Ishikawa (cell line): ENCODE data around the gene AXIN2.
A peak's percentile ranks its signal among the peaks of the same experiment; 100 is the strongest.

Experiments
- CEBPB ChIP-seq: IDR thresholded peaks from 2 replicates; pipeline ENCODE4 v1.6.1; 2012
- CREB1 ChIP-seq: IDR thresholded peaks from 2 replicates; pipeline ENCODE4 v1.6.1; 2012; ENCODE audit warnings: low read depth
- EGR1 ChIP-seq: IDR thresholded peaks from 2 replicates; pipeline ENCODE4 v1.6.1; 2012
- EP300 ChIP-seq: IDR thresholded peaks from 2 replicates; pipeline ENCODE4 v1.6.1; 2012; ENCODE audit warnings: borderline replicate concordance
- FOXM1 ChIP-seq: IDR thresholded peaks from 2 replicates; pipeline ENCODE4 v1.6.1; 2012; ENCODE audit warnings: low read depth, borderline replicate concordance
- NFIC ChIP-seq: IDR thresholded peaks from 2 replicates; pipeline ENCODE4 v1.6.1; 2012
- RAD21 ChIP-seq: IDR thresholded peaks from 2 replicates; pipeline ENCODE4 v1.6.1; 2012; ENCODE audit warnings: low read depth
- TAF1 ChIP-seq: IDR thresholded peaks from 2 replicates; pipeline ENCODE4 v1.6.1; 2012; ENCODE audit warnings: low read depth, mild to moderate bottlenecking
- TCF12 ChIP-seq: IDR thresholded peaks from 2 replicates; pipeline ENCODE4 v1.6.1; 2012; ENCODE audit warnings: low read depth
- TEAD4 ChIP-seq: IDR thresholded peaks from 2 replicates; pipeline ENCODE4 v1.6.1; 2012
- YY1 ChIP-seq: IDR thresholded peaks from 2 replicates; pipeline ENCODE4 v1.6.1; 2012; ENCODE audit warnings: low read depth
- ZBTB7A ChIP-seq: IDR thresholded peaks from 2 replicates; pipeline ENCODE4 v1.6.1; 2012; ENCODE audit warnings: low read depth
- TF ChIP-seq, protein P1 (sequence below): IDR thresholded peaks from 2 replicates; pipeline ENCODE4 v1.6.1; 2012
- TF ChIP-seq, protein P2 (sequence below): IDR thresholded peaks from 2 replicates; pipeline ENCODE4 v1.6.1; 2012; ENCODE audit warnings: low read depth, mild to moderate bottlenecking
- TF ChIP-seq, protein P3 (sequence below): IDR thresholded peaks from 2 replicates; pipeline ENCODE4 v1.6.1; 2012

Gene AXIN2

DNA sequence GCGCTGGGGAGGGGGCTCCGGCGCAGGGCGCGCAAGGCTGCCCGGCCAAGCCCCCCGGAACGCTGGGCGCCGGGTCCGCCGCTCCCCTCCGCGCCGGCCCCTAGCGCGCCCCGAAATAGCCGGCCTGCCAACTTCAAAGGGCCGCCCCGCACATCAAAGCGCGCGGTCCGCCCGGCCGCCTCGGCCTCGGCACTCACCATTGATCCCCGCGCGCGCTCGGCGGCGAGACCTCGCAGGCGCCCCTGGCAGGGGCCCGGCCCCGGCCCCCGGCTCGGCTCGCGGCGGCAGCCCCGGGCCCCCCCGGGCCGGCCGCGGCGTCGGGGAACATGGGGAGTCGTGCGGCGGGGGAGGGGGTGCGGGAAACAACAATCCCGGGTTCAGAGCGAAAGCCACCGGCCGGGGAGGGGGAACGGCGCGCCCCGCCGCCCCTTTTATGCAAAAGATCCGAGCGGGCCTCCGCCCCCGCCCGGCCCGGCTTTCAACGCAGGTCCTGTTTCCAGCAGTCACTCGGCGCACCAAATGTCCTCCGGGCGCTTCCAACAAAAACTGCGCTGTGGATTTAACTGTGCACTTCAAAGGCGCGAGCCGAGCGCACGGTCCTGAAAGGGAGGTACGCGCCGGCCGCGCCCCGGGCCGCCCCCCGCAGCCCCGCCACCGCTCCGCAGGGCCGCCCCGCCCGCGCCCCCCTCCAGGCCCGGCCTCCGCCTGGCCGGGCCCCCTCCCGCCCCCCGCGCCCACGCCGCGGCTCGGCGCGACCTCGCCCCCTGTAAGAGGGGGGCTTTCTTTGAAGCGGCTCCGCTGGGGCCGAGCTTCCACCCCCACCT lies 608 bp downstream of the AXIN2 start:
- TF ChIP-seq FOXM1 (no peak), TAF1 (0 out of 2 replicates have a peak, but pooled peaks have one; percentile 29), ZBTB7A (peak; percentile 76; the same call in 1 of the 2 replicates), YY1 (no peak), EGR1 (peak; percentile 73)
- TF ChIP-seq, protein P1, sequence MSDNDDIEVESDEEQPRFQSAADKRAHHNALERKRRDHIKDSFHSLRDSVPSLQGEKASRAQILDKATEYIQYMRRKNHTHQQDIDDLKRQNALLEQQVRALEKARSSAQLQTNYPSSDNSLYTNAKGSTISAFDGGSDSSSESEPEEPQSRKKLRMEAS = peak; percentile 45; the same call in 1 of the 2 replicates

DNA sequence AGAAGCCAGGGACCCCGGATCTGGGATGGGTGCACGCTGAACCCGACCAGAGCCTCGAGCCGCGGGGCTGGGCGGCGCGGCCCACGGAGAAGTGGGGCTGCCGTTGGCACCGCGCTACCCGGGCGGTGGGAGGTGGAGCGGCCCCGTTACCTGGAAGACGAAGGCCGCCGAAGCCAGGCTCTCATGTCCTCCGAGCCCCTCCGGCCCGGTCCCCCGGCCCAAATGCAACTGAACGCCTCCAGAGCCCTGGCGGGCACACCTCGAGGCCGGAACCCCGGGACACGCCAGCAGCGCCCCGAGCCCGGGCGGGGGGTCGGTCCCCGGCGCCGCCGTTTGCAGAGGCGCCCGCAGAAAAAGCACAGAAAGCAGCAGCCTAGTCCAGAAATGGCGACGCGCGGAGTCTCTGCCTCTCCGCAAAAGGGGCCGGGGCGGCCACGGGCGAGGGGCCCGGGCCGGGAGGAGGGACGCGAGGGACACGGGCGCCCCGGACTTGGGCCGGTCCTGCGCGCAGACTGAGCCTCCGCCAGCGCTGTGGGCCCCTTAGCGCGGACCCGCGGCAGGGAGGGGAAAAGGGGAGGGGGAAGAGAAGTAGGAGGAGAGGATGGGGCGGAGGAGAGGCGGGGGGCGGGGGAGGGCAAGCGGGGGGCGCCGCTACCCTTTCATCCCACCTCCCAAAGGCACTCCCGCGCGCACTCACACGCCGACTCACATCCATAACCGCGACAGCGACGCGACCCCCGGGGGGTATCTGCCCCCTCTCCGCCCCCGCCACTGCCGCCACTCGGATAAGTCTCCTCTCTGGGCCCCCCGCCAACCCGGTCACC lies 1.4 kb downstream of the AXIN2 start:
- TF ChIP-seq CEBPB (no peak), FOXM1 (no peak), YY1 (peak; percentile 19; the same call in 1 of the 2 replicates), NFIC (no peak), ZBTB7A (peak; percentile 70), TEAD4 (no peak), EGR1 (0 out of 2 replicates have a peak, but pooled peaks have one; percentile 20)
- TF ChIP-seq, protein P1 = no peak

DNA sequence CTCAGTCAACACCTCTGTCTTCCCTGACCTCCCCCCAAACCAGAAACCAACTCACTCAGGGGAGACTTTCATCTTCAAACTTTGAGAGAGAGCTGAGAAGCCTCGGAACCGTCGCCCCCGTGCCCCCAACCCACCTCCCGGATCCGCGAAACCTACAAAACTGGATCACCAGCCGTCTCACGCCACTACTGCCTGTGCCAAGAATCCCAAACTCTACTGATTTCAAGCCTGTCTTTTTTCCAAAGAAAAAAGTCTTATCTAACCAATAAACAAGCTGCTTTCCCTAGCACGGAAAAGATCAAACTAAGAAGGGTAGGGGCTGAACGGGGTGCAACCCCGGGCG lies 2.0 kb downstream of the AXIN2 start:
- TF ChIP-seq, protein P2, sequence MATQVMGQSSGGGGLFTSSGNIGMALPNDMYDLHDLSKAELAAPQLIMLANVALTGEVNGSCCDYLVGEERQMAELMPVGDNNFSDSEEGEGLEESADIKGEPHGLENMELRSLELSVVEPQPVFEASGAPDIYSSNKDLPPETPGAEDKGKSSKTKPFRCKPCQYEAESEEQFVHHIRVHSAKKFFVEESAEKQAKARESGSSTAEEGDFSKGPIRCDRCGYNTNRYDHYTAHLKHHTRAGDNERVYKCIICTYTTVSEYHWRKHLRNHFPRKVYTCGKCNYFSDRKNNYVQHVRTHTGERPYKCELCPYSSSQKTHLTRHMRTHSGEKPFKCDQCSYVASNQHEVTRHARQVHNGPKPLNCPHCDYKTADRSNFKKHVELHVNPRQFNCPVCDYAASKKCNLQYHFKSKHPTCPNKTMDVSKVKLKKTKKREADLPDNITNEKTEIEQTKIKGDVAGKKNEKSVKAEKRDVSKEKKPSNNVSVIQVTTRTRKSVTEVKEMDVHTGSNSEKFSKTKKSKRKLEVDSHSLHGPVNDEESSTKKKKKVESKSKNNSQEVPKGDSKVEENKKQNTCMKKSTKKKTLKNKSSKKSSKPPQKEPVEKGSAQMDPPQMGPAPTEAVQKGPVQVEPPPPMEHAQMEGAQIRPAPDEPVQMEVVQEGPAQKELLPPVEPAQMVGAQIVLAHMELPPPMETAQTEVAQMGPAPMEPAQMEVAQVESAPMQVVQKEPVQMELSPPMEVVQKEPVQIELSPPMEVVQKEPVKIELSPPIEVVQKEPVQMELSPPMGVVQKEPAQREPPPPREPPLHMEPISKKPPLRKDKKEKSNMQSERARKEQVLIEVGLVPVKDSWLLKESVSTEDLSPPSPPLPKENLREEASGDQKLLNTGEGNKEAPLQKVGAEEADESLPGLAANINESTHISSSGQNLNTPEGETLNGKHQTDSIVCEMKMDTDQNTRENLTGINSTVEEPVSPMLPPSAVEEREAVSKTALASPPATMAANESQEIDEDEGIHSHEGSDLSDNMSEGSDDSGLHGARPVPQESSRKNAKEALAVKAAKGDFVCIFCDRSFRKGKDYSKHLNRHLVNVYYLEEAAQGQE = no peak
- TF ChIP-seq CREB1 = no peak
- TF ChIP-seq YY1 = no peak
- TF ChIP-seq, protein P1 = no peak
- TF ChIP-seq TAF1 = no peak
- TF ChIP-seq ZBTB7A = no peak
- TF ChIP-seq FOXM1 = no peak
- no peak for TF ChIP-seq RAD21
- no peak for TF ChIP-seq EGR1
- no peak for TF ChIP-seq NFIC

DNA sequence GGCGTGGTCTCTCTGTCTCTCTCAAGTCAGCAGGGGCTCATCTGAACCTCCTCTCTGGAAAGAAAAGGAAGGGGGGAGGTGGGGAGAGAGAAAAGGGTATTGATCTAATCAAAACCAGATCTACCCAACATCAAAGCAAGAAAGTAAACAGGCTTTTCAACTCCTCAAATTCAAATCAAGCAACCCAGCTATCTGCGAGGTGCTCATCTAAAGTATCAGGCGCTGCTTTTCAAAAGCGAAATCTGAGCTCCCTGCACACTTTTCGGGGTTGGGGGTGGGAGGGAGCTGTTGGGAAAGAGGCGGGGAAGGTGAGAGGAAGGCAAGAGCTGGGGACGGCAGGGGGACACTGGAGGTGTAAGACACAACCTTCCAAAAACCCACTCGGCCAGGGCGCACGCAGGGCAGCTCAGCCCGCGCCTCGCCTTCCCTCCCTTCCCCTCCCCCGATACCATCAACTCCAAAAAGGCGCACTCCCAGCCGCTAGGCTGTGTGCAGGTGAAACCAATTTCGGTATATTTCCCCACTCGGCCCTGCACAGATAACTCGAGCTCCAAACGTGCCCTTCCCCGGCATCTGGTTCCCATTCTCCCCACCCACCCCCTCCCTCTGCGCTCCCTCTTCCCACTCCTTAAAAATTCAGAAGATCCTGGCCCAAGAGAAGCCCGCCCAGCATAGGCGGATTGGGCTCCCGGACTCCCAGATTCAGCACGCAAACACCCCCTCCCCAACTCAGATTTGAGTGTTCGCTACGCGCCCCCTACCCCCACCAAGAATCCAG lies 2.6 kb downstream of the AXIN2 start:
- no peak for TF ChIP-seq TEAD4
- TF ChIP-seq, protein P2 = no peak
- TF ChIP-seq CREB1 = no peak
- TF ChIP-seq YY1 = no peak
- TF ChIP-seq ZBTB7A = no peak
- TF ChIP-seq FOXM1 = no peak
- no peak for TF ChIP-seq EGR1
- TF ChIP-seq NFIC = no peak
- TF ChIP-seq, protein P1 = no peak
- TF ChIP-seq CEBPB = no peak
- TF ChIP-seq TCF12 = no peak
- no peak for TF ChIP-seq TAF1
- no peak for TF ChIP-seq EP300
- no peak for TF ChIP-seq RAD21
- TF ChIP-seq, protein P3, sequence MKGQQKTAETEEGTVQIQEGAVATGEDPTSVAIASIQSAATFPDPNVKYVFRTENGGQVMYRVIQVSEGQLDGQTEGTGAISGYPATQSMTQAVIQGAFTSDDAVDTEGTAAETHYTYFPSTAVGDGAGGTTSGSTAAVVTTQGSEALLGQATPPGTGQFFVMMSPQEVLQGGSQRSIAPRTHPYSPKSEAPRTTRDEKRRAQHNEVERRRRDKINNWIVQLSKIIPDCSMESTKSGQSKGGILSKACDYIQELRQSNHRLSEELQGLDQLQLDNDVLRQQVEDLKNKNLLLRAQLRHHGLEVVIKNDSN = no peak

DNA sequence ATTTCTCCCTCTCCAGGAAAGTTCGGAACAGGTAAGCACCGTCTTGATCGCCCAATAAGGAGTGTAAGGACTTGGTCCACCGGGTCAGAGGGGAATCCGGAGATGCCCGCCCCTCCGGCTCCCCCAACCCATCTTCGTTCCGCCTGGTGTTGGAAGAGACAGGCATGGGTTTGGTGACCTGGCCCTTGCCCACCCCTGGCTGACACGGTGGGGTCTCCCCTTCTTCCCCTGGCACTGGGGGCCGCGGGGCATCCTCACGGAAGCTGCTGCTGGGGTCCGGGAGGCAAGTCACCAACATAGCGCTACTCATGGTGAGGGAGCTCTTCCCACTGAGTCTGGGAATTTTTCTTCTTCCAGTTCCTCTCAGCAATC lies 3.2 kb downstream of the AXIN2 start:
- TF ChIP-seq, protein P1 = no peak
- no peak for TF ChIP-seq TAF1
- TF ChIP-seq TEAD4 = no peak
- TF ChIP-seq TCF12 = no peak
- no peak for TF ChIP-seq CREB1
- no peak for TF ChIP-seq CEBPB
- TF ChIP-seq YY1 = no peak
- no peak for TF ChIP-seq EGR1
- TF ChIP-seq, protein P2 = no peak
- no peak for TF ChIP-seq FOXM1
